Ovary (tissue), 3 donors: ENCODE measurements around the gene SLC35C1.

Experiments used
- EP300 ChIP-seq: sonication (generic); formaldehyde crosslinking; IDR thresholded peaks from one replicate; pipeline ENCODE4 v1.6.1; 2017; ENCODE audit warnings: antibody characterized with exemption
- POLR2A ChIP-seq: fragments of 450-650 bp; IDR thresholded peaks from one replicate; pipeline ENCODE4 v1.6.1; 2017; ENCODE audit warnings: antibody characterized with exemption, mild to moderate bottlenecking, moderate library complexity
- TF ChIP-seq, protein P1 (sequence below), 3 donors: fragments of 450-650 bp in 2 of 3; fragments of 200-600 bp in 1 of 3; IDR thresholded peaks; one replicate each; pipeline versions ENCODE4 v1.5.1 to v1.8.0; 2016 to 2022; ENCODE audit warnings: antibody characterized with exemption in 3 of 3, mild to moderate bottlenecking in 1 of 3
- donor health status: DM: no; HTN: no; CAD: no.

DNA sequence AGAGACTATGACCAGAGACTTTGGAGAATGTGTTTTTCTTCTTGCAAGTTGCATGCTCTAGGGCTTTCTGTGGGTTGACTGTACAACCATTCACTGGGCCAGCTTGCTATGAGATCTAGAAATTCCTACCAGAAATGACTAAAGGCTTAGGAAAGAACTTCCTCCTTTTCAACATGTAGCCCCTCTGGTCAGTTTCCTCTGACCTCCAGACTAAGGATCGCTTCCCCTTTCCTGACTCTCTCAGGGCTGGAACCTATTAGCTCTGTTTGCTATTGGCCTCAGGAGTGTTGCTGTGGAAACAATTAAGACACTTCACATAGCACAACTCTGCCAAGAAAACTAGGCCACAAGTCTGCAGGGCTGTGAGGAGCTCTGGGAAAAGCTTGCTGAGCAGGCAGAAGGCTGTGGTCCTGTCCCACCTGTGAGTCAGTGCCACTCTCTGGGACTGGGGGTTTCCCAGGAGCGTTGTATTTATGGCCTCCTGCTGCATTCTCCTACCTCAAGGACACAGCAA lies 53.1 kb downstream of the SLC35C1 start:
- no peak for TF ChIP-seq EP300
- TF ChIP-seq, protein P1, sequence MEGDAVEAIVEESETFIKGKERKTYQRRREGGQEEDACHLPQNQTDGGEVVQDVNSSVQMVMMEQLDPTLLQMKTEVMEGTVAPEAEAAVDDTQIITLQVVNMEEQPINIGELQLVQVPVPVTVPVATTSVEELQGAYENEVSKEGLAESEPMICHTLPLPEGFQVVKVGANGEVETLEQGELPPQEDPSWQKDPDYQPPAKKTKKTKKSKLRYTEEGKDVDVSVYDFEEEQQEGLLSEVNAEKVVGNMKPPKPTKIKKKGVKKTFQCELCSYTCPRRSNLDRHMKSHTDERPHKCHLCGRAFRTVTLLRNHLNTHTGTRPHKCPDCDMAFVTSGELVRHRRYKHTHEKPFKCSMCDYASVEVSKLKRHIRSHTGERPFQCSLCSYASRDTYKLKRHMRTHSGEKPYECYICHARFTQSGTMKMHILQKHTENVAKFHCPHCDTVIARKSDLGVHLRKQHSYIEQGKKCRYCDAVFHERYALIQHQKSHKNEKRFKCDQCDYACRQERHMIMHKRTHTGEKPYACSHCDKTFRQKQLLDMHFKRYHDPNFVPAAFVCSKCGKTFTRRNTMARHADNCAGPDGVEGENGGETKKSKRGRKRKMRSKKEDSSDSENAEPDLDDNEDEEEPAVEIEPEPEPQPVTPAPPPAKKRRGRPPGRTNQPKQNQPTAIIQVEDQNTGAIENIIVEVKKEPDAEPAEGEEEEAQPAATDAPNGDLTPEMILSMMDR (IDR thresholded peaks at IDR 0.05): no peak
- no peak for TF ChIP-seq POLR2A
